GM12892 (cell line): ENCODE results near the gene CRAMP1.

ENCODE experiments used
- POLR2A ChIP-seq: IDR thresholded peaks from 2 replicates; pipeline ENCODE4 v1.6.1; 2011; ENCODE audit warnings: low read depth, low read length, control low read depth
- POLR2AphosphoS5 ChIP-seq: IDR thresholded peaks from 2 replicates; pipeline ENCODE4 v1.6.1; 2011; ENCODE audit warnings: low read depth, low read length, control low read depth
- TAF1 ChIP-seq: IDR thresholded peaks from 2 replicates; pipeline ENCODE4 v1.6.1; 2011; ENCODE audit warnings: low read depth, mild to moderate bottlenecking, control low read depth, low read length, borderline replicate concordance

GRCh38 chr16:1655909-1656807 is 44.0 kb downstream of the CRAMP1 start:
- TF ChIP-seq POLR2A (no peak), TAF1 (no peak), POLR2AphosphoS5 (no peak)
